GM21717 (cell line): ENCODE results near the gene FLAD1.
A peak's percentile ranks its signal among the peaks of the same experiment; 100 is the strongest.

Experiments used
- ATAC-seq: cut with Tn5 transposase; IDR thresholded peaks from one replicate; pipeline ENCODE4 v1.9.1; 2021; ENCODE audit warnings: mild to moderate bottlenecking, moderate library complexity; ENCODE audit not compliant: unreplicated experiment

Gene FLAD1

DNA sequence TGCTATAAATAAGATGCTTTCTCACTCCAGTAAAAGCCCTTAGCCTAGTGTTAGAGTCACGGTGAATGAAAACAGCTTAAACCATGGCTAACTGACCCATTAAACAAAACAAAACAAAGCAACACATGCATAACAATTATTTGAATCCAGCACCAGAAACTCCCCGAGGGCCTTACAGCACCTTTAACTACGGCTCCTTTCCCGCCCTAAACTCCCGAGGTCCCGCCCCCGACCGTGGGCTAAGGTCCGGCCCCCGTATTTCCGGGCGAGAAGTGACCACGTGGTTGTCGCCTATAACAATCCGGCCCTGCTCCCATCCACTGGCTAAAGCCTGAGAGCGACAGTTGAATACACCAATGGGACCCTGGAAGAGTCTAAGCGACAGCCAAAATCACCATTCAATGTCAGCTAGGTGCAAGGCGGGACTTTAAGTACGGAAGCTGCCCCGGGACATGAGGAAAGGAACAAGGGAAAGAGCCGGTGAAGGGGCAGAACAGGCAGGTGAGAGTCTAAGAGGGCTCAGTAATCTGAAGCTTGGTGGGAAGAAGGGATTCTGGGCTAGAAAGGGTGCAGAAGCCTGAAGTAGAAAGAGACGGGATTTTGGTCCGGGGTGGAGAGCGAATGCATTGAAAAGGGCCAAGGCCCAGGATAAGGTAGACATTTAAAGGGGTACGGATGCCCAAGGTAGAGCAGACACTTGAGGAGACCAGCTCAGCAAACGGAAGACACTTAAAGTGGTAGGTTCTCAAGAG lies at the start of gene FLAD1:
Gene FLAD1 (plus strand): TSS at position 448 of the 752 bp plus-strand sequence. CDS start 351 bp downstream, outside the sequence.
- peak; percentile 90 for ATAC-seq

DNA sequence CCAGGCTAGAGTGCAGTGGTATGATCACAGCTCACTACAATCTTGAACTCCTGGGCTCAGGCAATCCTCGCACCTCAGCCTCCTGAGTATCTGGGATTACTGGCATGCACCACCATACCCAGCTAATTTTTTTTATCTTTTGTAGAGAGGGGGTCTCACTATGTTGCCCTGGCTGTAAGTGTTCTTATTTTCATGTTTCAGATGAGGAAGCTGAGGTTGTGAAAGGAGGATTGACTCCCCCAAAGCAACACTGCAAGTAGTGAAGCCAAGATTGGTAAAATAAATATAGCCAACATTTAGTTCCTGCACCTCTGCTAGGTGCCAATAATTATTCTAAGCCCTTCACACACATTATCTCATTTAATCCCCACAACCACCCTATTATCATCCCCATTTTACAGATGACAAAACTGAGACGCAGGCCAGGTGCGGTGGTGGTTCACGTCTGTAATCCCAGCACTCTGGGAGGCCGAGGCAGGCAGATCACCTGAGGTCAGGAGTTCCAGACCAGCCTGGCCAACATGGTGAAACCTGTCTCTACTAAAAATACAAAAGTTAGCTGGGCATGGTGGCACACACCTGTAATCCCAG lies 48.7 kb upstream of the FLAD1 start:
- ATAC-seq = no peak

DNA sequence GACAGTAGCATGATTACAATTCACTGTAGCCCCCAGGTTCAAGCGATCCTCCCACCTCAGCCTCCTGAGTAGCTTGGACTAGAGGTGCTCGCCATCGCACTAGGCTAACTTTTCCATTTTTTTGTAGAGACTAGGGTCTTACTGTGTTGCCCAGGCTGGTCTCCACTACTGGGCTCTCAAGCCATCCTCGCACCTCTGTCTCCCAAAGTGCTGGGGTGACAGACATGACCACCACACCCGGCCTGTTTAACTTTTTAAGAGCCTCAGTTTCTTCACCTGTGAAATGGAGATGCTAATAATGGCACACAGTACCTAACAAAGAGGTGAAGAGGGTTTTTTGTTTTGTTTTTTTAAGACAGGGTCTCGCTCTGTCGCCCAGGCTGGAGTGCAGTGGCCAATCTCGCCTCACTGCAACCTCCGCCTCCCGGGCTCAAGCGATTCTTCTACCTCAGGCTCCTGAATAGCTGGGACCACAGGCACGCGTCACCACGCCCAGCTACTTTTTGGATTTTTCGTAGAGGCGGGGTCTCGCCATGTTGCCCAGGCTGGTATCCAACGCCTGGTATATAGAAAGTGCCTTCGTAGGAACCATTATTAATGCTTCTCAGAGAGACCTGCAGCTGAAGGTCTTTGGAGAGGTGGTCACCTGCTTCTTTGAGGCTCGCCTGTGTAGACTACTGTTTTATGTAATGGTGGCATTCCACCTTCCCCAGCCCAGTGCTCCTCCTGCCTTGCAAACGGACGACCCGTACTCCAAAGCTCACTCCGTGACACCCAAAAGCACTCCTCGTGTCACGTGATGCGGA lies 47.2 kb upstream of the FLAD1 start:
- ATAC-seq = no peak

DNA sequence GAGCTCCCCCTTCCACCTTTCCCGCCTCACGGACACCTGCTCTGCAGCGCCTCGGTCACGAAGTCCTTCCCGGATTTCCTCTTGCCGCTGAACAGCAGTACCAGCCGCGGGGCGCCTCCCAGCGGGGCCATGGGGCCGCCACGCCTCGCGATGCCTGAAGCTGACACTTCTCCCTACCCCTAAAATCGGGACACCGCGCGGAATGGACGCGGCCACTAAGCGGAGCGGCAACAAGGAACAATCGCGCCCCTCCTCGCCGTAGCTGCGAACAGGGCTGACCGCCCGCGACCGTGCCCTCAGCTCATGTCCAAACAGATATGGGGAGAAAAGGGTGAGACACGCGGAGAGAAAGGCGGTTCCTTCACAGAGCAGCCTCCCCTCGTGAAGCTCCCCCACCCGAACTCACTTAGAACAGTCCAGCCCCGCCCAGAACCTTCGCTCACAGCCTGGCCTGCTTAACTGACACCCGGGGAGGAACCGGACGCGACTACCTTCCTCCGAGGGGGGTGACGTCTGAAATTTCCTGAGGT lies 46.5 kb upstream of the FLAD1 start, which contains the start of gene PMVK:
Gene PMVK (minus strand): TSS at position 165 of the 530 bp plus-strand sequence. CDS start 34 bp downstream, at position 131.
- peak; percentile 57 for ATAC-seq

DNA sequence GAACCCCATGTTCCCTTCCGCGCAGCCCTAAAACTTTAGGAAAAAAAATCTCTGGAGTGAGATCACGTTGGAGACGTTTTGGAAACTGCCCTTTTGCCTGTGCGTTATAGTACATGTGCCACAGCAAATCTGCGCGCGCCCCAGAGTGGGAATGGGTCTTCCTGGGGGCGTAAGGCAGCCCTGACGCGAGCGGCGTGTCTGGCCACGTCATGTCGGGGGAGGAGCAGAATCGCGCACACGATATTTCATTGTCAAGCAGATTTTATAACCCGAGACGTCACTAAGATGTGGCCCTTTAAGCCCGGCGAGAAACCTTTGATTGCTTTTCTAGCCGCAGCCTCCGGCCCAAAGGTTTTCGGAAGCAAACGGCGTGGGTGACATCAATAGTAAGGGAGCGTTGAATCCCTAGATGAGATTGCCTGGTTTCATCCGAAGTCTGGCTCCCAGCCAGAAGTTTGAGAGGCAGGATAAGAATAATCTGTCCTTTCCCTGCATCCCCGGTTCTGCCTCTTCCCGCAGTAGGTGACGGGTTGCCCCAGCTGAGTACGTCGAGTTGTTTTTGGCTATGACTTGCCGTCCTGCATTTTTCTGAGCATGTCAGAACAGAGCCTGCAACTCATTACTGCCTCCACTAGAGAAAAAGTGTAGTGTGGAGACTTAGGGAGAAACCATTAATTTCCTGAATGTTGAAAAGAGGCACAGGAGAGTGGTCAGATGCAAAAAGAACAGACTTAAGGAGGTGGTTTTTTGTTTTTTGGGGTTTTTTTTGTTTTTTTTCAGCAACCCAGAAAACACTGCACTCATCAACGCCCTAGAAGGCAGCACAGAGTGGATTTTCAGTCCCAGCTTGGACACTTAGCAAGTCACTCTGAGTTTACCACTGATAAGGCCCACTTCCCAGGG lies 45.8 kb upstream of the FLAD1 start:
- ATAC-seq = peak; percentile 56

DNA sequence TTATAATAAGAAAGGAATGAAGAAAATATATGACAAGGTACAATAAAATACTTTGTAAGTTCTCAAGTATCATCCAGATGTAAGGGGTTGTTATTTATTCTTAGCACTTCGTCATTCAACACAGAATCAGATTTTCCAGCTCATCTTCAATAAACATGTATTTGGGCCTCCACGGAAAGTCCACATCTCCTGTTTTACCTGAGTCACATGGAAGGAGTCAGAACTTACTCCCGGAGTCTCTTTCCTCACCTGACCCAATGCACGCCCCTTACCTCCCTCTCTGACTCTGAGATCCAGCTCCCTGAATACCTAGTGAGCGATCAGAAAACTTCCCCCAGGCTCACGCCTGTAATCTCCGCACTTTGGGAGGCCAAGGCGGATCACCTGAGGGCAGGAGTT lies 45.2 kb upstream of the FLAD1 start:
- ATAC-seq = no peak

DNA sequence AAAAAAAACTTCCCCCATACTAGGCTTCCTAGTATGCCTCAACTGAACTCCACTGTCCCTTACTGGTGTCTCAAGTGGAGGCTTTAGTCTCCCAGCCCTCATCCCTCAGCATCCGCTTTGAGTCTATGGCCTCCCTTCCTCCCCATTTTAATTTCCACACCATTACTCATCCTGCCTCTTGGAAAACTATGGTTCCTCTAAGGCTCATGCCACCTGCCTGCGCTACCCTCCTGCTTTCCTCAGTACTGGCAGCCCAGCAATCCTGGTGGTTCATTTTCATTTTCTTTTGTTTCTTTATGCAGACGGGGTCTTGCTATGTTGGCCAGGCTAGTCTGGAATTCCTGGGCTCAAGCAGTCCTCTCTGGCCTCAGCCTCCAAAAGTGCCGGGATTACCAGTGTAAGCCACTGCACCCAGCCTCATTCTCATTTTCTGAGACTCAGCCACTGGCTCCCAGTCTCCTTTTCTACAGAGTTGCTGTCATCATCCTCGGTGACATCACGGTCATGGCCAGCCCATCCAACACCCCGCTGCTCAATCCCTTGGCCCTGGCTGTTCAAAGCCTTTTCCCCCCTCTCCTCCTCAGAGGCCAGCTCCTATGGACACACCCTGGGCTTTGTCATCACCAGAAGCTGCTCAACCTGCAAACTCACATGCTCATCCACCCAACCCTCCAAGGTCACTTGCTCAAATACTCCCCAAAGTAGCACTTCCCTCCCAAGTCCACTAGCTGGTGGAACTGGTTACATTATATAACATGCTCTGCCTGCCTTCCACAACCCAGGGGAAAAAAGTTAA lies 44.3 kb upstream of the FLAD1 start:
- ATAC-seq = no peak

DNA sequence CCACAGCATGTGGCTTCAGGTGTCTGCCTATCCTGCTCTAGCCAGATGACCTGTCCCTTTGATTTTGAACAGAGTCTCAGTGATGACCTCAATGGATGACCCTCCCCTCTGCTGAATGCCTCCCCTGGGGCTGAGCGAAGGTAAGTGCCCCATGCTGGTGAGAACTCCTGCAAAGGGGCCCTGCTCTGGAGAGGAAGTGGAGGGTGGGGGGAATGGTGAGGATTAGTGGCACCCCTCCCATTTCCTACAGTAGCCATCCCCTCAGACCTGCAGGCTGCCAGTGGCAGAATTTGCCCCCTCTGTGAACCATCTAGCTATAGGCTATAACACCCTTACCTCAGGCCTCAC lies 43.0 kb upstream of the FLAD1 start:
- ATAC-seq = no peak

DNA sequence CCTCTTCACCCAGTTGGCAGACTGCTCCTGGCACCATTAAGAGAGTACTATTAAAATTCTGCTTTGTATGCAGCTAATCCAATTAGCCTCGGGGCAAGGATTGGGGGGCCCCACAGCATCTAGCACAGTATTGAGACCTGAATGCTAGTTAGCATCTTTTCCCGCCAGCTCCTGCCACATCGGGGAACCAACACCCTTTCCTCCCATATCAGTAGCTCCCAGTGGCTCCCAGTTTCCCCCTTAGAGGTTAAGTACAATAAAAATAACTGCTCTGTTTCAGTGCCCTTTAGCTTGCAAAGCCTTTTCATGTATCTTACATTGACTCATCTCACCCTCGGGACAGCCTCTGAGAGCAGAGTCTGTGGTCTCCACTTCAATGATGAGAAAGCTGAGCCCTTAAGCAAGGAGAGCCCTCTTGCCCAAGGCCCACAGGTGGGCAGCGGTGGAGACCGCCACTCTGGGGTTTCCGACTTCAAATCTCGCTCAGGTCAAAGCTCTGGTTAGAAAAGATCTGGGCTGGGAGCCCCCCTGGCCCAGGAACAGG lies 42.4 kb upstream of the FLAD1 start:
- ATAC-seq = no peak

DNA sequence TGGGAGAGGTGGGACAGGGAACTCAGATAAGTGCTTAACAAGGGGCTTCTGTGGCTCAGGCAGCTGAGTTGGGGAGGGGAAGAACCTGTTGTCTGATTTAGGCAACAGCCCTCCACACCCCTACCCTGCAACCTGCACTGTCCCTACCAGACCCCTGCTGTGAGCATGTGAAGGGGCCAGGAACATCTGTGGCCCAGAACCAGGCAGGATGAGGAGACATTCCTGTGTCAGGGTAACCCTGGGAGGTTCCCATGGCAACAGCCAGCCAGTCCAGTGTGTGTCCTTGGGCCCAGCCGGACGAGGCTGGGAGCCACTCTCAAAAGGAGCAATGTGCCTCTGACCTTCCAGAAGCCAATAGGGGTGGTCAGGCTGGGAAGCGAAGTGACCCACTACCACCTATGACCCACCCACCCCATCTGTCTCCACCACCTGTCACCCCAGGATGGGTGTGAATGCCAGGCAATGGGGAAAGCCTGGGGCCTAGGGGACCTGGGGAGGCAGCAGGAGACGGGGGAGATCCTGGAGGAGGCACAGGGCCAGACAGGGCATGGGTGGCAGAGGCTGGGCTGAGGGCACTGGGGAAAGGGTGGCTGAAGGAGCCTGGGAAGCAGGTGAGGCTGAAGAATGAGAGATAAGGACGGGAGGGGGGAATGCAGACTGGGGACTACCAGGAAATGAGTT lies 41.7 kb upstream of the FLAD1 start:
- no peak for ATAC-seq

DNA sequence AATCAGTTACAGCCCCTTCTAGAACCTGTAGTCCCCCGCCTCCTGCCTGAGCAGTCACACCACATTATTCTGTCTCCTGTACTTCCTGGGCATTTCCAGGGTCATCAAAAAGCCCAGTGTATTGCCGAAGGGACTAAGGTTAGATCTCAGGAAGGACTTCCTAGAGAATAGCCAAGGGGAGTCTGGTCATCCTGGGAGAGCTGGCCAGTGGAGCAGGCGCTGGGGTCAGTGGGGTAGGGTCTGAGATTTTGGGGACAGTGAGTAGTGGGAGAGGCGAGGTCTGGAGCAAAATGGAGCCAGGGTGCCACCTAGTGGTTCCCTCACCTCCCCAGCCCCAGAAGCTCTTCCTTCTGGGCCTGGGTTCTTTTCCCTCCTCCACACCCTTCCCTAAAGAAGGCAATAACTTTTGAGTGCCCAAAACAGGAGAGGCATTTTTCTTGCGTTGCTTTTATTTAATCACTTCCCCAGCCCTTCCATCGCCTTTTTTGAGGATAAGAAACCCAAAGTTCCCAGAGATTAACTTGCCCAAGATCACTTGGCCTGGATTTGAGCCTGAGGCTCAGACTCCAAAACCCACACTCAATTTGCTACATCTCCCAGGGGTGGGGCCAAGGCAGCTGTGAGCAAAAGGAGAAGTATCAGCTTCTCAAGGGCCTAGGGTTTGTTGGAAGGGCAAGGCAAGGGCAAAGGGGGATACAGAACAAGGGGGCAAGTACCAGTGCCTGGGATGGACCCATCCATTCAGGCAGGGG lies 39.3 kb upstream of the FLAD1 start:
- no peak for ATAC-seq

DNA sequence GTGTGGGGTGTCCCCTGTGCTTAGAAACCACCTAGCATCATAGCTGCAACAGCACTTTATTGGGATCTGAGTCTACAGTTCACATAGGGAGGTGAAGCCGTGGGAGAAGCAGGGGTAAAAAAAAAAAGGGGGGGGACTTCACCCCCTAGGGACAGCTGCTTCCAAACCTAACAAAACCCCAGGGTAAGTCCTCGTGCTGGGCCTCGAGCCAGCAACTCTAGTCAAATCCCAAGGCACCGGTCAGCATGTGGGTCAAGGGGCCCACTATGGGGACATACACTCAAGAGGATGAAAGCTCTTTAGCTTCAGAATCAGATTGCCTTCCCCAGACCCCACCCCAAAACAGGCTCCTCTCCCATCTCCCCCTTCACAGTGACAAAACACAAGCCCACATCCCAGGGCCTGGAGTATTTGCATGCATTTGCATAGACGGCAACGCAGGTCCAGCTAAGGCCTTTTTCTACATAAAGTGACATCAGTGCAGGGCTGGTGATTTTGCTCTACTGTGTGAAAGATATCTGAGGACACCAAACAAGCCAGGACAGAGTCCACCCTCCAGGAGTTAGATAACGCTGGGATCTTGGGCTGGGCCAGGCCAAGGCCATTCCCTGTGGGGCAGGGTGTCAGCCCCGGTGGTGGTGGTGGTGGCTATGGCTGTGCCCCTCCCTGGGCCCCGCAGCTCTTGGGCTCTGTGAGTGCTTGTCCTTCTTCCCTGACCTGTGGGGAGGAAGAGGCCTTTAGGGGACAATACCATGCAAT lies 38.6 kb upstream of the FLAD1 start:
- no peak for ATAC-seq

DNA sequence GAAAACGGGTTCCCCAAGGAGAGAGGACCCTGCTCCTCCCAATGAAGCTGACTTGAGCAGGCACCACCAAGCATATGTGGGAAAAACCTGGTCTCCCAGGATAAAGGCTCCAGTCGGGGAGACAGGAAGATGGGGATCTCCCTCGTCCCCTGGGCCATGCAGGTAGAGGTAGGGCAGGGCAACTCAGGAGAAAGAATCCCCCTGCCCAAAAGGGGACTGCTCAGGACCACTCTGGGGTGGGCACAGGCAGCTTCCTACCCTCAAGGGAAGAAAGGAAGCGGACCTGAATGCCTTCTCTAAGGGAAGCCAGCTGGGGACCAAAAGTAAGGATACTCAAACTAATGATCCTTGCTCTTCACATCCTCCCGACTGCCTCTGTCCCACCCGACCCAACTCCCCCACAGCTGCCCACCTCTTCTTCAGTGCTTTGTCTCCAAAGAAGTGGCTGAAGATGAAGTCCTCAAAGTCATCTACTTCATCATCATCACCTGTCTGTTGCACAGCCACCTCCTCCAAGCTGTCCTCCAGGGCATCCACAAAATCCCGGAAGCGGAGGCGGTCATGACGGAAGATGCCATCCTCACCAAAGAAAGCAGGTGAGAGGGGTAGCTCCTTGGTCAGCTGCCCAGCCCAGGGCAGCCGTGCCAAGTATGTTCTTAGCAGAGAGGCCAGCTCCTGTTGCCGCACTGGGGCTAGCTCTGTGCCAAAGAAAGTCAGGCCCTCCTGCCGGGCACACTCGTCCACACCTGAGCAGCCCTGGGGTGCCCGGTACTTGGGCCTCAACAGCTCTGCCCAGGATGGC lies 37.8 kb upstream of the FLAD1 start:
- ATAC-seq = no peak

DNA sequence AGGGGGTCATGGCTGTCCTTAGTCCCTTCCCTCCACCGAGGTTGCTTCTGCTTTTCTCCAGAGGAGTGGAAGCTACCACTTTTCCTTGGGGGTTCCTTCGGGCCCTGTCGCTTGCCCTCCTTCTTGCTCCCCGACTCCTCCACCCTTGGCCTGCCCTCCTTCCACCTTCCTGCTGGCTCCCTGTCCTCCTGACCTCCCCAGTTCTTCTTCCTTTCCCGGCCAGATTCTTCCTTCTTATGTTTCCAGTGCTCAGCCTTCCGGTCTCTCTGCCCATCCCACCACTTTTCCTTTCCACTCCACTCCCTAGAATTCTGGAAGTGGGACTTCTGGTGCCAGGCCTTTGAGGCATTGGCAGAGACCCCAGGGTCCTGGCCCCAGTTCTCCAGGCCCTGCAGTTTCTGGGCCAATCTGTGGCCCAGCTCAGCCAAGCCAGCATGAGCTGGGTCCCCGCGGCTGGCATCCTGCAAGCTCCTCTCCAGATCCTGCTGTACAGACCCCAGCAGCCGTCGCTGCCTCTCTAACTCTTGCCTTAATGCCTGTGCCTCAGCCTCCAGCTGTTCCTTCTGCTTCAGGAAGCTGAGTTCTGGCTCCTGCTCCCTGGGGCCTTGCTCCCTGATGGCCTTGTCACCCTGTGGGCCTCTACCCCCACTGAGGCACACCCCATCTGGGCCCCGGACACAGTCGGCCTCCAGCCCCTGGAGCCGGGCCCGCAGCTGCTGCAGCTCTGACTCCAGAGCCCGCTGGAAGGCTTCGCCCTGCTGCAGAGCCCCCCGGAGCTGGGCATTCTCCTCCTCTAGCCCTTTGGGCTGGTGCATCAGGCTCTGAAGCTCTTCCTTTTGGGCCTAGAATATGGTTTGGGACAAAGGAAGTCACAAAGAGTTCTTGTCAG lies 36.9 kb upstream of the FLAD1 start:
- no peak for ATAC-seq

DNA sequence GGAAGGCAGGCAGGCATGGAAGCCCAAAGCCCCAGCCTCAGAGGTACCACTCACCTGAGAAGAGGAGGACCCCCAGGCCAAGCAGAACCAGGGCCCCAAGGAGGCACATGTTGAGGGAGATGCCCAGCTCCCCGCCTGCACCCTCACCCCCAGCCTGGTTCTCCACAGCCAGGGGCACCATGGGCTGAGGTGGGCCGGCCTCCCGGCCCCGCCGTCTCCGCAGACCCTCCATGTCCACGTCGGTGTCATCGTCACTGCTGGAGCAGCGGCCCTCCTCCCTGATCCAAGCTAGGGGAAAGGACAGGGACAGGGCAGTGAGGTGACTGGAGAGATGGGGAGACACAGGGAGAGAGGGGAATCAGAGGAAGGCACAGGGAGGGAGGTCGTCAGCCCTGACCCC lies 35.1 kb upstream of the FLAD1 start:
- no peak for ATAC-seq
